Stimulated activated CD4-positive, alpha-beta T cell treated with anti-CD3 and anti-CD28 coated beads, Interleukin-4, amount 100 ng/mL, for 1 hour (primary cell): Measurements from ENCODE around the gene TMEM242.

Source experiments
- DNase-seq: peaks from one replicate; pipeline ENCODE4 v3.0.0-alpha.2; 2020

TMEM242 gene

DNA sequence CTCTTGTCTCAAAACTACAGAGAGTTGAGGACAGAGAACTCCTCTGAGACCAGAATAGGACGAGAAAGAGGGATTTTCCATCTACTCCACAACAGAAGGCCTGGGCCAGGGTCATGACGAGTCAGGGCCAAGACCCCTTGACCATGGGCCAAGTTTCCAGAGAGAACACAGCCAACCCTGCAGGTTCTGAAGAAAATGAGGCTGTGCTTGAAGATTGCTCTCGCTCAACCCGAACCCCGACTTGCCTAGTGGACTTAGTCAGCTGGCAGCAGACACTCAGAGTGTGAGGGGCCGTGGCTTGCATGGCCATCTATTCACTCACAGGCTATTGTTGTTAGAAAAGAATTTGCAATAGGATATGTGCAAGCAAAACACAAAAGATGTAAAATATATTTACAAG is 54.5 kb downstream of the TMEM242 start:
- DNase-seq: no peak

DNA sequence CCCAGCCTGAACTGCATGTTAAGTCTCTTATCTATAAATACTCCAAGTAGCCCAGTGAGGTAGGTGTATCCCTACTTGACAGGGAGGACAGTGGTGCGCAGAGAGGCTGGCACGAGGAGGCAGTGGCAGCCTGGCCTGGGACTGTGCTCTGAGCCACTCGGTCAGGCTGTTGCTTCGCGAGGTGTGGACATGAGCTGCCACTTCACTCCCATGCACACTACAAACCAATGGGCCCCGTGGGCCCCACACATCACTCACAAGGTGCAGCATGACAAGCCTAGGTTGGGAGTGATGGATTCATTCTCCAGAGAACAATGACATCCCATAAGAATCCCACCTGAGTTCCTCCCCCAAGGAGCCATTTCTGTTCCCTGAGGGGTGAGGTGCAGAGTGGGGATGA is 54.9 kb downstream of the TMEM242 start:
- DNase-seq: no peak

DNA sequence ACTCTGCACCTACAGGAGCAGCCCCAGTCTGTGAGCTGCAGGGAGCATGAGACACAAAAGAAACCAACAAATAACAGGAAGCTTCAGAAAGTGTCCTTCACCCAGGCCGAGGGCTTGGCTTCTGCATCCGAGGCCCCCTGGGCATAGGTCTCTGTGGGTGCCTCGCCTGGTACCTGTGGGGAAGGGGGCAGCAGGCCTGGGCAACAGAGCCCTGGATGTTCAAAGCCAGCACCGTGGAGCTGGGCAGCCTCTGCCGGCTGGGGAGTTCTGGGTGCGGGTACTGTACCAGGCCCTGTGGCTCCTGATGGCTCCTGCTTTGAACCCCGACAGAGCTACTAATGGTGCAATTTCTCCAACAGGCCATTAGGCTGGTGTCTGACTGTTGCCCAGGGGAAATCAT is 55.7 kb downstream of the TMEM242 start:
- DNase-seq: no peak

DNA sequence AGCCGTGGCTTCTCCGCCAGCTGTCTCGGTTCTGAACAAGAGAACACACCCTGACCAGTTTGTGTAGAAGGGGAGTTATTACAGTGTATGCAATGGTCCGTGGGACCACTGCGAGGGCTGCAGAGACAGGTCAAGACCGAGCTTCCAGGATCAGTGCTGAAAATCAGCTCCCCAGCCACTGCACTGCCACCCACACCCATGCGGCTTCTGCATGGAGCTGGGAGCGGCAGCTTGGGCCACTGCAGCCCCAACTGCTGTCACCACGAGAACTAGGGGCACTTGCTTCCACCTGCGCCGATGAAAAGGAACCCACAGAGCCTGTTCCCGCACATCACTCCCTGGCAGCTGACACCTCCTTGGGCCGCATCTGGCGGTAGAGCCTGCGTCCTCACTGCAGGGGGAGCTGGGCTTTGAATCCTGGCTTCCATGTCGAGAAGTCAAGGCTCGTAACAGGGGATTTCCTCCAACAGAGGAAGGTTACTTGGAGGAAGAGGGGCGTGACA is 56.2 kb downstream of the TMEM242 start:
- no peak for DNase-seq

DNA sequence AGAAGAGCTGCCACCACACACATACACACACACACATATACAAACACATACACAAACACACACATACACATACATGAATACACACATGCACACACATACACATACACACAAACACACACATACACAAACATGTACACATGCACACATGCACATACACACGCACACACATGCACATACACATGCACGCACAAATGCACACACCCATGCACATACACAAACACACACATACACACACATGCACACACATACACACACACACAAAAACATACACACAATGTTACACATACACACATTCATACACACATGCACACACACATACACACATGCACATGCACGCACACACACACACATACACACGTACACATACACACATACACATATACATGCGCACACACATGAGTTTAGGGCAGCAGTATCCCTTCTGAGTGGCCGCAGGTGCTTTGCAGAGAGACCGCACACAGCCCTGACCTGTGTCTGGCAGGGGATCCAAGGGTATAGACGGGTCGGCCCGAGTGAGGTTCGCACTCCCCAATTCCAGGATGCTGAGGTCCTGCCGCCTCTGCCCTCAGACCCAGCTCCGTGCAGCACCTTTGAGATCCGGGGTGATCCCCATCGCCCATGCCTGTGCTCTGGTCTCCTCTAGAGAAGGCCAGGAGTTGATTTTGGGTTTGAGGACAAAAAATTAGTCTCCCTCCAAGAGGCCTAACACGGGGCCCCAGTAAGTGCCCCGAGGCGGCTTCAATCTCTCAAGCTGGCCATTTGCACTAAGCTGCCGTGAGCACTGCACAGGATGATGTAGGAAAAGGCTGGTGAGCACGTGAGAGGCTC is 56.8 kb downstream of the TMEM242 start:
- DNase-seq: no peak

DNA sequence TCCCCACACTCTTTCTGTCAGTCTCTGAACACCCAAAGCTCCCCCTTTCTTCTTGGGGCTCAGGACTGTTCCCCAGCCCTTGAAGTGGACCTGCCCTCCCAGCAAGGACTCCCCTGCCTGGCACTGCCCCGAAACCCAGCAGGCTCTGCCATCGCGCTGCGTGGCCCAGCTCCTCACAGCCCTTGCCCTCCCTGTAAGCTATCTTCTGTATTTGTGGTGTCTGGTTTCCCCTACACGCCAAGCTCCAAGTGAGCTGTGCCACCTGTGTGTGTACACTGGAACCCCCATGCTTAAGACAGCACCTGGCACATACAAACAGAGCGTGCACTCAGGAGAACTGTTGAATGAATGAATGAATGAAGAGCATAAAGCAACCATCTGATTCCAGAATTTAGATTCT is 57.7 kb downstream of the TMEM242 start:
- DNase-seq: no peak

DNA sequence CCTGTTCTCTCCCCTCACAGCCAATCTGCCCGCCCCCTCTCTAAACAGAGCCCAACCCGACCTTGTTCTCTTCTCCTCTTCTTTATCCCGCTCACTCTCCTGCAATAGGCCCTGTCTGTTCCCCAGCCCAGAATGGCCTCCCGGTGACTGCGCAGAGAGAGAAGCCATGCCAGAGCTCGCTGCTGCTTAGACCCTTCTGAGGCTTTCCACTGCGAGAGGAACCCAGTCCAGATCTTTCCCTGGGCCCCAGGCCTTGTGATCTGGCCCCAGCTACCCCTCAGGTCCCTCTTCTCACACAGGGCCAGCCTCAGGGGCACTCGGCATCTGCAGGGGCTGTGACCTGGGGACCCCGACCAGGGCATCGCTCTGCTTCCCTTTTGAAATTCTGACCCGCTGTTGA is 58.1 kb downstream of the TMEM242 start:
- no peak for DNase-seq

DNA sequence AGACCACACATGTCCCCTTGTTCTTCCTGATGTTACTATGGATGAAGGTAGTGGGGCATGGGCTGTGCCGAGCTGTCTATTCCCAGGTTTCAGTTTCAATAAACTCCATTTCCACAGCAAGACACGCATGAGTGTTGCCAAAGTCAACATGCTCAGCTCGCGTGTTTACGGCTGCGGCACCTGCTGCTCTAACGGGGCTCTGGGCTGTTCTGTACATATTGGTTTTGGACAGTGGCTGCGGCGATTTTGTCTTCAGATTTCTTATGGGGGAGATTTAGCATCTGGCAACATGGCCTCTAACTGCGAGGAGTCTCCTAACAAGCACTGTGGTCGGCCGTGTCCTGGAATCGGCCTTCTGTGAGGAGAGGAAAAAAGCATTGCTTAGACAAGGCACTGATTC is 58.6 kb downstream of the TMEM242 start:
- no peak for DNase-seq

DNA sequence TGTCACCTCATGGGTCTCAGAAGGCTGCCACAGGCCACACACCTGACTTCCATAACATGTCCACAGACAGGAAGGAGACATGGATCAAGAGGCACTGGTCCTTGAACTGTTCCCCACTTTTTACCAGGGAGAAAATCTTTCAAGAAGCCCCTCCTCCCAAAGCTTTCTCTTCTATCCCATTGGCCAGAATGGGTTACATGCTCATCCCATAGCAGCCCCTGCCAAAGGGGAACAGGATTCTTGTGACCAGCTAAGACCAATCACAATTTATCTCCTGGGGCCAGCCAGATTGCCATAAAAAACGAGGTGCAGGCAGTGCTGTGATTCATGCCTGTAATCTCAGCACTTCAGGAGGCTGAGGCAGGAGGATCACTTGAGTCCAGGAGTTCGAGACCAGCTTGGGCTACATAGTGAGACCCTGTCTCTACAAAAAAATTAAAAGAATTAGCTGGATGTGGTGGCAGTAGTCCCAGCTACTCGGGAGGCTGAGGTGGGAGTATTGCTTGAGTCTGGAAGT is 59.4 kb downstream of the TMEM242 start:
- no peak for DNase-seq

DNA sequence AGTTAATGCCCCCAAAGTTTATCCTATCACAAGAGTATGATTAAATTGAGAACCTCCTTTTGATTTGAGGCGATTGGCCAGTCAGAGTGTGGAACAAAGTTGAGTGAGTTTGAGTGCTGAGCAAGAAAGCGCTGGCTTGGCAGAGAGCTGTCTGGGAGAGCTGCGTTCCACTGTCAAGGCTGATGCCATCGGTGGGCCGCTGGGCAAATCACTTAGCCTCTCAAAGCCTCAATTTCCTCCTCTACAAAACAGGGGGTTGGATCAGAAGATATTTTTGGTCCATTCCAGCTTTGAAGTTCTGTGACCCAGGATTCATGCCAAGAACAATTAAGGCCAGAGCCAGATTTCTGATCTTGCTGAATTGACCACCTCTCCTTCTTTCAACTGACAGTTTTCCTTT is 60.2 kb downstream of the TMEM242 start:
- DNase-seq: no peak

DNA sequence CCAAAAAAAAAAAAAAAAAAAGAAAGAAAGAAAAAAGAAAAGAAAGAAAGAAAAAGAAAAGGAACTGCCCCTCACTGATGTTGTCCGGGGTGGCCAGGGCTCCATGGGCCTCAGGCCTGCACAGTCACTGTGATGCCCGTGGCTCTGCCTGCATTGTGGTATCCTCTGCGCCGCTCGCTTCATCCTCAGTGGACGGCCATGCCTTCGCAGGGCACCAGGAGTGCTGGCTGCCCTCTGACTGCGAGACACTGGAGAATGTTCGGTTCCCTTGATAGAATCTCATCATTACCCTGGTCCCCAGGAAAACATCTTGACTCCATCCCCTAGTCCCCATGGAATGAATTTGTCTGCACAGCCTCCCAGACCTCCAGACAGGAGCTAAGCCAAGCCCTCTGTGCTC is 61.7 kb downstream of the TMEM242 start:
- DNase-seq: no peak

DNA sequence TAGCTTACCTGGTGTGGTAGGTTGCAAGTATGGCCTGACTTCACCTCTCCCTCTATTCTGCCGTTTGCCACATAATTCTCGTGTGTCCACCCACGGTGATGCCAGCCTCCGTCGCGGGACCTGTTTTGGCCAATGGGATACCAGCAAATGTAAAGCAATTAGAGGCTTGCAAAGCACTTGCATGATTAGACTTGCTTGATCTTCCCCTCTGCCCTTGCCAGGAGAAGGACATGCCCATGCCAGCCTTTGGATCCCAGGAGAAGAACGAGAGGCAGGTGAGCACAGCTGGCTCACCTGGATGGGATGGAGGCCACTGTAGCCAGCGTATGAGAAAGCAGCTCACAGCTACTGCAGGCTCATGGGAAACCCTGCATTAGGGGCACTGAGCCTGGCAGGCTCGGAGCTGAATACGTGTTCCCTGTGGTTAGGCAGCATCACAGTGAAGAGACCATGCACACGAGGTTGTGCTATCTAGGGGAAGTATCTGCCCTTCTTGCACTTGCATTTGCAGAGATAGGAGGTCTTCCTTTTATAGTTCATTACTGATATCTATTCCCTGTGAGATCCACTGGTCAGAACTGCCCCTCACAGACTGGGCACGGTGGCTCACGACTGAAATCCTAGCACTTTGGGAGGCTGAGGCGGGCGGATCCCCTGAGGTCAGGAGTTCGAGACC is 62.4 kb downstream of the TMEM242 start:
- DNase-seq: no peak

DNA sequence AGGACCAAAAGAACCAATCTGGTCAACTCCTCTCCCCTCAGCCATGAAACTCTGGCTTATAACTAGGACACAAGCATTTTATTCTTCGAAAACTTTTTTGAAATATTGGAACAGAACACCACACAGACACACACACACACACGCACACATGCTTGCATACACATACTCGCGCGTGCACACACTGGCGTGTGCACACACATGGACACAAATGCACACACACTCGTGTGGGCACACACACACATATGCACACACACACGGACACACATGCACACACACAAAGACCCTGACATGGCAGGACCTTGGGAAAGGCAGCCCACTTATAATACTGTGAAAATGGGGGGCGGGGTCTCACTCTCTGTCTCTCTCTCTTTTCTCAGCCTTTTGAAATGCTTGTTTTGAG is 63.9 kb downstream of the TMEM242 start:
- no peak for DNase-seq

DNA sequence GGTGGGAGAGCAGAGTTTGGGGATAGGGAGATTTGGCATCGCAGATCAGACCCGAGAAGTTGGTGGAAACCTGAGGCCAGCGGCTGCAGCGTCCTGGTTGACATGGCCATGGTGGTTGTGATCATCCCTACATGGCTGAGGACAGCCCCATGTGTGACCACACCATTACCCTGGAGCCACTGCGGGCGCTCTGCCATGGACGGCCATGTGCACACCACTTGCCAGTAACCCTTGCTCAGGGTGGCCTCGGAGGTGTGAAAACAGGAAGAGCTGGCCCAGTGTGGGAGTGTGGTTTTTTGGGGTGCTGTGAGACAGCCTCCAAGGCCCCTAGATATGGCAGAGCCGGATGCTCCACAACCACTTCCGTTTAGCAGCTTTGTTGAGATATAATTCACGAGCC is 64.4 kb downstream of the TMEM242 start:
- no peak for DNase-seq

DNA sequence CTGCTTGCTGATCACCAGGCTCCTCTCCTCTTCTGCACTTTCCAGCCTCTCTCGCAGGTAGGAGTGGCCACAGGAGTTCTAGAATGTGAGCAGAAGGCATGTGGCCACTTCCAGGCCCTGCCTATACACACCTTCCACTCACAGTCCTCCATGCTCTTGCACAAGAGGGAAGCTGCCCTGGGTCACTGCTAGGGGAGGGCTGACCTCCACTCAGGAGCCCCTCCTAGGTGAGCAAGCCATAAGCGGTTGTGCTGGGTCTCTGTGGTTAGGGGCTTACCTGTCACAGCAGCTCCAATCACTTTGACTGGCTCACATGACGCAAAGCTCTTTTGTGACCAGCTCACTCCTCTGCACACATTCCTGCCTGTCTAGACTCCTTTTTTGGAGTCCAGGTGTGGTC is 68.2 kb downstream of the TMEM242 start:
- no peak for DNase-seq

DNA sequence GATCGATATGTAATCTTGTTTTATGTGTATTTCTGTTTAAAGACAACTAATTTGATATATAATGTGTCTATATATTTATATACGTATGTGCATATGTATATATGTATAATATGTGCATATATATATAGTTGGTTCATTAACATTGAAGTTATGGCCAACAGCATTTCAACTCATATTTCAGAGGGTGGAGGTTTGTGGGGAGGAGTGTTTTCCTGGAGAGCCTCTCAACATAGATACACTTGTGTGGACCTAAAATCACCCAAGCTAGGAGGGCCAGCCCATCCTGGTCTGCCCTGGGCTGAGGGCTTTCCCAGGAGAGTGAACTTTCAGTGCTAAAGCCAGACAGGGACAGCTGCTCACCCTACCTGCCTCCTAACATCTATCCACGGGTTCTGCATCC is 68.8 kb downstream of the TMEM242 start:
- no peak for DNase-seq

DNA sequence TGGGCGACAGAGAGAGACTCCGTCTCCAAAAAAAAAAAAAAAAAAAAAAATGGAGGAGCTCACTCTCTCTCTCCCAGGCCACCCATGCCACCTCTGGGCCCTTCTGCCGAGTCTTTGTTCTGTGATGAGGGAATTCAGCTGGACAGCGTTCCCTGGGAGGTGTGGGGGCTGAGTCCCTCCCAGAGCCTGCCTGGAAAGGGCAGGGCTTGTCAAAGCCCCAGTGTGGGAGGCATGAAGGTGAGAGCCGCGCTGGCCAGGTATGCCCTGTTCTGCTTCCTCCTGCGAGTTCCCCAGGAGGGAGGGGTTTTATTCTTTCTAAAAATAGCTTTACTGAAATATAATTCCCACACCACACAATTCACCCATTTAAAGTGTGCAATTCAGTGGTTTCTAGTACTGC is 69.6 kb downstream of the TMEM242 start:
- no peak for DNase-seq

DNA sequence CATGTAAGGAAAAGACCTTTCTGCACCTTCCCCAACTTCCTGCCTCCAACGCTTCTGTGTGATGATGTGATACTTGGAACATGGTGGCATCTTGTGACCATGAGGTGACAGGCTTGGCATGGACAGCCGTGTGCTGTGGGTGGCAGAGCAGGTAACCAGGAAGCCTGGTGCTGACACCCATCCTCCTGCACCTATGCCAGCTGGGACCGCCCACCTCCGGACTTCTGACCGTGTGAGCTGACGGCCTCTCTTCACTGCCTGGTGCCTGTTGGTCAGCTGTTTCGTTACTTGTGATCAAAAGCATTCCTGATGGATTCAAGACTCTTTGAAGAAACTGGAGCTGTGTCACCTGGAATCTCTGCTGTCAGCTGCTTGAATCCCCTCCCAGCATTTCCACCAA is 70.3 kb downstream of the TMEM242 start:
- no peak for DNase-seq

DNA sequence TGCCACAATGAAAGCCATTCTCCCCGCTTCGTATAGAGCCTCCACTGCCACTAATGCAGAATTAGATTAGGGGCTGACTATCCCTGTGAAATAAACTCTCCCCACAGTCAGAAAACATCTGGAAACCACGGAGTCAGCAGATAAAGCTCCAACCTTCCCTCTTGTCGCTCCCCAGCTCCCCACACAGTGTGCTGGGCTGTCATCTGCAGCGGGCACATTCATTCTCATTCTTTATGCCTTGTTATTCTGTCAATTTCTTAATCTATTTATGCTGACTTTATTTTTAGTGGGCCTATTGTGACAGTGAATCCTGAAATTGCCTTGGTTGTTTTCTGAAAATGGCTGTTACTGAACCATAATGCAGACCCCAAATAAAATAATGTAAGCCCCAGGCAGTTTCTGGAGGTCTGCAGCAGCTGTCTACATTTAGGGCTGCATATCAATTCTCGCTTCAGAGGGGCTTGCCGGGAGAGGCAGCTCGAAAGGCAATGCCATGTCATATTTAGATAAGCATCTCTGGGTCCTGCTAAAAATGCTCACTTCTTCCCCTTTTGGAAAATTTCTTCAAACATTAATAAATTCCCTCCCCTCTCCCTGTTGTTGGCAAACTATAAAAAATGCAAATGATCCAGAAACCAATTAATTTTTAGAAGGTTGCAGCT is 71.6 kb downstream of the TMEM242 start:
- DNase-seq: no peak

DNA sequence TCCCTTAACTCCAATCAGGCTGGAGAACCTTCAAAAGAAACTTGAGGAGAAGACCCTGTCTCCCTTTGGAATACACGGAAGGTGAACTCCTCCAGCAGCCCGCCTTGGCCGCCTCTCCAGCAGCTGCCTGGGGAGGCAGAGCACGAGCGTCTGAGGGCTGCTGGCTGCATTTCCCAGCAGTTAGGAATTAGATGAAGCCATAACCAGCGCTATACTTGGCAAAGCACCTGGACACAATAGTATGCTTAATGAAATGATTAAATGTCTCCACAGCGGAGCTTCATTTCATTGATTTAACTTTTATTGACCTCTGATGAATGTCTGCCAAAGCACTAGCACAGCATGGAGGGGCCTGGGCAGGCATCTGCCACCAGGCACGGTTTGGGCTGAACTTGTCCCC is 73.5 kb downstream of the TMEM242 start:
- no peak for DNase-seq

DNA sequence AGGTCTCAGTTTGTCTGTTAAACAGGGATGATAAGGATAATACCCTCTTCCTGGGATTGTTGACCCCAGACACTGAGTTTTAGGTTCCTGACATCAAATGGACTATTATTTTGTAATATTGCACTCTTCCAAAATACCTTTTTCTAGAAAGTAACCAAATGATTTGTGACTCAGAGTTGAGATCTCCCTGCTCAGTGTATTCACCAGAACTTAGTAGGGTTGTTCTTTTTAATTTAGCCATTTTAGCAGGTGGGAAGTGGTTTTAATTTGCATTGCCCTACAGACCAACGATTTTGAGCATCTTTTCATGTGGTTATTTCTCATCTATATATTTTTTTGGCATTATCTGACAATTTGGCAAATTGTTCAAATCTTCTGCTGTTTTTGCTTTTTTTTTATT is 75.1 kb downstream of the TMEM242 start:
- no peak for DNase-seq

DNA sequence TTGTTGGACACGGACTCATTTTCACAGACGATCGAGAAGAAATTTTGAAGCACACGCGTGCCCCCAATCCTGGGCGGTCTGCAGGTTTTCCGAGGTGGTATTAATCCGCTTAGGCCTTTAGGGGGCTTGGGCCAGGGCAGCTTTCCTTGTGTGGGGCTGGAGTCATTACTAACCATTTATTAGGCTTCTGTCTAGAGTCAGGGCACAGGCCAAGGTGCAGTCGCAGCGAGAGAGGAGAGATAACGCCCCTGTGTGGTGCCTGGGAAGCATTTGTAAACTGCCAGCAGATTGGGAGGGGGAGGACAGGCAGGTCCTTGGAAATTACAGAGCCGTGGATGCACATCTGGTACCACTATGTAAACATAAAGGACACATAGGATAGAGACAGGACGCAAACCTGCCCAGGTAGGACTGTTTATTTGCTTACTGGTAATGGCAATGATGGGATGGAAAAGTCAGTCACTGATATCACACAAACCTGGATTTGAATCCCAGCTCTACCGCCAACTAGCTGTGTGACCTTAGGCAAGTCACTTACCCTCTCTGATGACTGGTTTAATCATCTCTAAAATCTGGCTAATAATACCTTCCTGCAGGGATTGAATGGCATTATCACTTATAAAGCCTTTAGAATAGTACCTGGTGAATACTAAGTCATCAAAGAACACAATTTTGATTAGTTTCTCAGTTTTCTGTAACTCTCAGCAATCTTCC is 76.4 kb downstream of the TMEM242 start:
- no peak for DNase-seq

DNA sequence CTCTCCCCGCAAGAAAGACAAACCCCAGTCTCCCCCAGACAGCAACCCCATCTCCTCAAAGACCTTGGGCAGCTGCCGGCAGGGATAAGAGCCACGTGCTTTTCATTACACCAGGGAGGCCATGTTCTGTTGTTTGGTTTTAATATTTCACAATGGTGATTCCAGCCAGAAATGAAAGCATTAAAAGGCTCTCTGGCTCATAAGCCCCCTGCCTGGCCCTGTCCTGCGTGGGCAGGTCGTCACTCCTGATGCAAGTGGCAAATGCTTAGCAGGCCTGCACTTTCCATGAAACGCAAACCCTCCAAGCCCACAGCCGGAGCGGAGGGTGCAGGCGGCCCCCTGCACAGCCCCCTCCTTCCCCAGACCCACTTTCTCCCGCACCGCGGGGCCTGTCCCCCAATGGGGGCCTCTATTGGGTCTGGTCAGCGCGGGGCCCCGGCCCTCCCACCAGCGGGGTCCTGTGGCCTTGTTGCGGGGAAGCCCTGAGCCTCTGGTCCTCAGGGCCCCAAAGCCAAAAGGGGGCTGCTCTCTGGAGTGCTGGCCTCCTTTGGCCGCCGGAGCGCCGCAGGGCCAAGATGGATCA is 77.2 kb downstream of the TMEM242 start:
- DNase-seq: no peak
